ENCODE measurements around the gene GLB1L. TPM values are rescaled to one million over a fixed set of nuclear protein-coding genes. Genes with fewer than 3 reads are reported as not detected.

Gene GLB1L
- polyA plus RNA-seq, 1 donor (not counting 4 experiments of a cell fraction or from before 2014, with no cell fraction given) = 5.2 TPM

DNA sequence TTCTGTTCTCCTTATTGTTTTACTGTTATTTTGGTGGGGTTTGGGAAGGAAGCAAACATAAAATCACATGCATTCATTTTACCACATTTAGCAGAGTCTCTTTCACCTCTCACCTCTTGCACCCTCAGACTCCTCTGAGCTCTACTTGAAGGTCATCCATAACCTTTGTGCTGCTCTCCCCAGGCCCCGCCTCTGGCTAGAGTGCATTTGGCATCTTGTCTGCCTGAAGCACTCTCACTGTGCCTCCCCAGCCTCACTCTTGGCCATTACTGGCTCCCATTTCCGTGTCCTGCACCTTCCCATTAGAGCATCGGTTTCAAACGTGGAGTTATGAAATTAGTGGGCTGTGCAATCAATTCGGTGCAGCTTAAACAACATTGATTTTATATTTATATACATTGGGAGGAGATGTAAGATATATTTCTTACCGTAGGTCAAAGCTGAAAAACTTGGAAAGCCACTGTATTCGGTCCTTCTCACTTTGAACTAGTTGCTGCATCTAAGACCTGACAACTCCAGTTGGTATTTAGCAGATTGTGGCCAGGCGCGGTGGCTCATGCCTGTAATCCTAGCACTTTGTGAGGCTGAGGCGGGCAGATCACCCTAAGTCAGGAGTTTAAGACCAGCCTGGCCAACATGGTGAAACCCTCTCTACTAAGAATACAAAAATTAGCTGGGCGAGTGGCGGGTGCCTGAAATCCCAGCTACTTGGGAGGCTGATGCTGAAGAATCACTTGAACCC is 45.6 kb downstream of the GLB1L start:
- no peak overlapping the region for H3K9ac ChIP-seq (ENCODE audit: control insufficient read depth, extremely low read depth, insufficient read depth, low read length)
- no peak overlapping the region for H3K27ac ChIP-seq (ENCODE audit: control insufficient read depth, insufficient read depth, low read length)
- H3K4me3 ChIP-seq (ENCODE audit: control insufficient read depth in 2 of 3, extremely low read depth in 1 of 3, insufficient read depth in 2 of 3, low read depth in 1 of 3, low read length in 3 of 3) = no peak overlapping the region
- no peak for DNase-seq (ENCODE audit: low read depth, low spot score)
- H3K9me3 ChIP-seq (ENCODE audit: control insufficient read depth, low read depth, low read length) = no peaks in the 10 kb centered on the region
- H3K79me2 ChIP-seq (ENCODE audit: control insufficient read depth, insufficient read depth, low read length) = no peaks in the 10 kb centered on the region
- no peak for FAIRE-seq
- H3K9me1 ChIP-seq (ENCODE audit: control insufficient read depth, extremely low read depth, insufficient read depth, low read length) = no peaks in the 10 kb centered on the region
- H3K4me2 ChIP-seq (ENCODE audit: control insufficient read depth, extremely low read depth, insufficient read depth, low read depth, low read length) = no peak overlapping the region
- no peaks in the 10 kb centered on the region for H4K20me1 ChIP-seq (ENCODE audit: control insufficient read depth, extremely low read depth, insufficient read depth, low read length)
- no peaks in the 10 kb centered on the region for H3K36me3 ChIP-seq (ENCODE audit: control insufficient read depth in 2 of 2, extremely low read depth in 1 of 2, insufficient read depth in 2 of 2, low read length in 2 of 2)
- dilution Hi-C loops (cut with MboI; ENCODE audit: extremely low pct_ligation_motif_present, low sequenced_read_pairs) = no loop called here
- TF ChIP-seq CTCF (optimal IDR thresholded peaks at IDR 0.05 in 1 of 3, IDR thresholded peaks at IDR 0.05 in 1 of 3, conservative IDR thresholded peaks at IDR 0.05 in 1 of 3; ENCODE audit: extremely low read depth in 1 of 3, insufficient read depth in 2 of 3, low read length in 3 of 3) (no peak), EZH2 (IDR thresholded peaks at IDR 0.05; ENCODE audit: low read length) (no peak)
- H3K4me1 ChIP-seq (ENCODE audit: control insufficient read depth, extremely low read depth, insufficient read depth, low read length) = no peaks in the 10 kb centered on the region
- H2AFZ ChIP-seq (ENCODE audit: control insufficient read depth, low read length) = no peak overlapping the region
- H3K27me3 ChIP-seq (ENCODE audit: control insufficient read depth, extremely low read depth, insufficient read depth, low read length) = no peaks in the 10 kb centered on the region

DNA sequence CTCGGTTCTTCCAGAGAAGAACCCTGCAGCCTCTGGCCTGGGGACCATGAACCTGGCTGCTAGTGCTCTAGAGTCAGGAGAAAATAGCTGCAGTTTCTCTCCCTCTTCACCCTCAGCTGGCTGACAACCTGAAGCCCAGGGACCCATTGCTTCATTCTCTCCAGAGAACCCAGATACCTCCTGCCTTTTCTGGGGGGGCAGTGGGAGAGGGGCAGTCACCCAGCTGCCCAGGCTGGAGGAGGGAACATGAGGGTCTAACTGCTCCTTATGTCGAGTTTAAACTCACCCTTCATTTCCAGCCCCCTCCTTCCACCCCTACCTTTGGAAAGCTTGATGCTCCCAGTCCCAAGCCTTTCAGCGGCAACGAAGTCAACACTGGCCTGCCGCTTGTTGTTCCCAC is 46.3 kb downstream of the GLB1L start:
- Histone ChIP-seq H3K9me1 (ENCODE audit: control insufficient read depth, extremely low read depth, insufficient read depth, low read length) (no peaks in the 10 kb centered on the region), H3K79me2 (ENCODE audit: control insufficient read depth, insufficient read depth, low read length) (no peaks in the 10 kb centered on the region), H3K4me1 (ENCODE audit: control insufficient read depth, extremely low read depth, insufficient read depth, low read length) (no peaks in the 10 kb centered on the region), H4K20me1 (ENCODE audit: control insufficient read depth, extremely low read depth, insufficient read depth, low read length) (no peaks in the 10 kb centered on the region), H3K9me3 (ENCODE audit: control insufficient read depth, low read depth, low read length) (no peaks in the 10 kb centered on the region), H3K4me3 (ENCODE audit: control insufficient read depth in 2 of 3, extremely low read depth in 1 of 3, insufficient read depth in 2 of 3, low read depth in 1 of 3, low read length in 3 of 3) (no peak overlapping the region), H3K4me2 (ENCODE audit: control insufficient read depth, extremely low read depth, insufficient read depth, low read depth, low read length) (no peak overlapping the region), H3K9ac (ENCODE audit: control insufficient read depth, extremely low read depth, insufficient read depth, low read length) (no peak overlapping the region), H3K27ac (ENCODE audit: control insufficient read depth, insufficient read depth, low read length) (no peak overlapping the region), H2AFZ (ENCODE audit: control insufficient read depth, low read length) (no peak overlapping the region), H3K36me3 (ENCODE audit: control insufficient read depth in 2 of 2, extremely low read depth in 1 of 2, insufficient read depth in 2 of 2, low read length in 2 of 2) (no peaks in the 10 kb centered on the region), H3K27me3 (ENCODE audit: control insufficient read depth, extremely low read depth, insufficient read depth, low read length) (no peaks in the 10 kb centered on the region)
- no peak for TF ChIP-seq EZH2 (IDR thresholded peaks at IDR 0.05; ENCODE audit: low read length)
- TF ChIP-seq CTCF (optimal IDR thresholded peaks at IDR 0.05 in 1 of 3, IDR thresholded peaks at IDR 0.05 in 1 of 3, conservative IDR thresholded peaks at IDR 0.05 in 1 of 3; ENCODE audit: extremely low read depth in 1 of 3, insufficient read depth in 2 of 3, low read length in 3 of 3) = no peak
- FAIRE-seq (no peak), DNase-seq (ENCODE audit: low read depth, low spot score) (no peak)
- dilution Hi-C loops (cut with MboI; ENCODE audit: extremely low pct_ligation_motif_present, low sequenced_read_pairs) = no loop called here
